Uterus (tissue), 4 donors: ENCODE data around the gene NUP42. TPM values are rescaled to one million over a fixed set of nuclear protein-coding genes. Genes with fewer than 3 reads are reported as not detected.

Source experiments
- DNase-seq, 2 donors: peaks; one replicate each; pipeline ENCODE4 v3.0.0-alpha.2; 2019 to 2020
- H3K27ac ChIP-seq, 2 donors: fragments of 200-600 bp; sonication (generic); 1 replicate in 1 of 2; 2 replicates in 1 of 2; pipeline ENCODE4 v1.5.1; 2016 to 2018
- H3K27me3 ChIP-seq, 2 donors: fragments of 200-600 bp; sonication (generic); one replicate each; pipeline ENCODE4 v1.5.1; 2018 to 2019; ENCODE audit warnings: control low read depth in 1 of 2
- H3K36me3 ChIP-seq, 2 donors: fragments of 200-600 bp; sonication (generic); one replicate each; pipeline ENCODE4 v1.5.1; 2019; ENCODE audit warnings: control low read depth in 1 of 2
- H3K4me1 ChIP-seq, 2 donors: fragments of 200-600 bp; sonication (generic); one replicate each; pipeline ENCODE4 v1.5.1; 2018 to 2019; ENCODE audit warnings: control low read depth in 1 of 2
- H3K4me3 ChIP-seq, 2 donors: fragments of 200-600 bp; sonication (generic); 1 replicate in 1 of 2; 2 replicates in 1 of 2; pipeline ENCODE4 v1.5.1; 2018 to 2019; ENCODE audit warnings: mild to moderate bottlenecking in 1 of 2
- H3K9me3 ChIP-seq, 2 donors: fragments of 200-600 bp; sonication (generic); one replicate each; pipeline ENCODE4 v1.5.1; 2019; ENCODE audit warnings: control low read depth in 1 of 2
- POLR2A ChIP-seq, 2 donors: fragments of 450-650 bp; IDR thresholded peaks; one replicate each; pipeline ENCODE4 v1.6.1; 2016; ENCODE audit warnings: antibody characterized with exemption in 2 of 2, mild to moderate bottlenecking in 1 of 2, moderate library complexity in 1 of 2
- intact Hi-C: fragments of 100-400 bp; cut with DNase I; formaldehyde crosslinking; loops from one replicate; pipeline ENCODE4 v1.15.1; 2023; ENCODE audit warnings: low total_unique reads
- total RNA-seq, 4 donors: library from RNA; depleted of rRNA in 3 of 4; stranded (reverse); fragments of >200 nt in 3 of 4; gene quantifications; one replicate each; pipeline versions ENCODE4 v1.1.0 to v1.2.4, GENCODE V29; 2014 to 2023
- TF ChIP-seq, protein P1 (sequence below), 4 experiments: fragments of 200-600 bp in 2 of 4; fragments of 450-650 bp in 2 of 4; sonication (generic) in 2 of 4; IDR thresholded peaks; one replicate each; pipeline ENCODE4 v1.5.1; 2016 to 2019; ENCODE audit warnings: antibody characterized with exemption in 4 of 4, mild to moderate bottlenecking in 2 of 4, moderate library complexity in 1 of 4
- donor health status: DM: yes; HTN: yes; CAD: no.

The NUP42 gene
- total RNA-seq, 4 donors from 2014 or later: 20.6 to 58.3 (median 36.1) TPM

DNA sequence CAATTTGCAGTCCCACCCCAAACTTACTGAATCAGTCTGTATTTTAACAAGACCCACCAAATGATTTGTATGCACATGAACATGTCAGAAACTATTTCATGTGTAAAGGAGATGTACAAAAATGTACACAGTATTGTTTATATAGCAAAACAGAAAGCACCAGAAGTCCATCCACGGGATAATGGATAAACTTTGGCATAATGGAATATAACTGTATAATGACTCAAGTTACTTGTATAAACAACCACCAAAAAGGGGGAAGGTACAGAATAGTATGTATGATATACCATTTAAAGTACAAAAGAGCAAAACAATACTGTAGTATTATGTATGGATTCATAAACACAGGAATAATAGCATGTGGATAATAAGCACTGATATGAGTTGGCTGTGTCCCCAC, 22.4 kb downstream of the NUP42 start:
- Histone ChIP-seq H3K4me1 (no peaks in the 10 kb centered on the region), H3K27me3 (no peaks in the 10 kb centered on the region), H3K36me3 (no peaks in the 10 kb centered on the region), H3K27ac (no peak overlapping the region), H3K4me3 (no peak overlapping the region), H3K9me3 (no peaks in the 10 kb centered on the region)
- TF ChIP-seq, protein P1, sequence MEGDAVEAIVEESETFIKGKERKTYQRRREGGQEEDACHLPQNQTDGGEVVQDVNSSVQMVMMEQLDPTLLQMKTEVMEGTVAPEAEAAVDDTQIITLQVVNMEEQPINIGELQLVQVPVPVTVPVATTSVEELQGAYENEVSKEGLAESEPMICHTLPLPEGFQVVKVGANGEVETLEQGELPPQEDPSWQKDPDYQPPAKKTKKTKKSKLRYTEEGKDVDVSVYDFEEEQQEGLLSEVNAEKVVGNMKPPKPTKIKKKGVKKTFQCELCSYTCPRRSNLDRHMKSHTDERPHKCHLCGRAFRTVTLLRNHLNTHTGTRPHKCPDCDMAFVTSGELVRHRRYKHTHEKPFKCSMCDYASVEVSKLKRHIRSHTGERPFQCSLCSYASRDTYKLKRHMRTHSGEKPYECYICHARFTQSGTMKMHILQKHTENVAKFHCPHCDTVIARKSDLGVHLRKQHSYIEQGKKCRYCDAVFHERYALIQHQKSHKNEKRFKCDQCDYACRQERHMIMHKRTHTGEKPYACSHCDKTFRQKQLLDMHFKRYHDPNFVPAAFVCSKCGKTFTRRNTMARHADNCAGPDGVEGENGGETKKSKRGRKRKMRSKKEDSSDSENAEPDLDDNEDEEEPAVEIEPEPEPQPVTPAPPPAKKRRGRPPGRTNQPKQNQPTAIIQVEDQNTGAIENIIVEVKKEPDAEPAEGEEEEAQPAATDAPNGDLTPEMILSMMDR (IDR thresholded peaks at IDR 0.05): no peak
- no peak for TF ChIP-seq POLR2A (IDR thresholded peaks at IDR 0.05)
- DNase-seq: no peak
- intact Hi-C loops: no loop called here

DNA sequence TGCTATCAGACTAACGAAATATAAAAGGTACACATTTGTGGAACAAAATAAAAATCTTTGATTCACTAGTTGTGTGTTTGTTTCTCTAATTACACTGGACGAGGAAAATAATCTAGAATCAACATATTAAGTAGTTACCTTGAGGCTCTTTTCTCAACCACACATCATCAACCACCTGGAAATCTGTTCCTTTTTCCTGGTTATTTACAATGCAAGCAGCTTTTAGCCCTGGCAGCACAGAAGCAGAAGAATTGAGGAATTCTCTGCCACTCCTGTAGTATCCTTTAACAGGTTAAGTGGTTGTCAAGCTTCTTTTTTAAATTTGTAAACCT, 23.7 kb downstream of the NUP42 start:
- TF ChIP-seq, protein P1 (IDR thresholded peaks at IDR 0.05): no peak
- TF ChIP-seq POLR2A (IDR thresholded peaks at IDR 0.05): no peak
- DNase-seq: no peak
- Histone ChIP-seq H3K36me3 (no peaks in the 10 kb centered on the region), H3K27ac (peak overlapping the region; percentile 14 to 69), H3K4me3 (no peak overlapping the region), H3K27me3 (no peaks in the 10 kb centered on the region), H3K9me3 (no peaks in the 10 kb centered on the region), H3K4me1 (no peaks in the 10 kb centered on the region)
- intact Hi-C loops: no loop called here

DNA sequence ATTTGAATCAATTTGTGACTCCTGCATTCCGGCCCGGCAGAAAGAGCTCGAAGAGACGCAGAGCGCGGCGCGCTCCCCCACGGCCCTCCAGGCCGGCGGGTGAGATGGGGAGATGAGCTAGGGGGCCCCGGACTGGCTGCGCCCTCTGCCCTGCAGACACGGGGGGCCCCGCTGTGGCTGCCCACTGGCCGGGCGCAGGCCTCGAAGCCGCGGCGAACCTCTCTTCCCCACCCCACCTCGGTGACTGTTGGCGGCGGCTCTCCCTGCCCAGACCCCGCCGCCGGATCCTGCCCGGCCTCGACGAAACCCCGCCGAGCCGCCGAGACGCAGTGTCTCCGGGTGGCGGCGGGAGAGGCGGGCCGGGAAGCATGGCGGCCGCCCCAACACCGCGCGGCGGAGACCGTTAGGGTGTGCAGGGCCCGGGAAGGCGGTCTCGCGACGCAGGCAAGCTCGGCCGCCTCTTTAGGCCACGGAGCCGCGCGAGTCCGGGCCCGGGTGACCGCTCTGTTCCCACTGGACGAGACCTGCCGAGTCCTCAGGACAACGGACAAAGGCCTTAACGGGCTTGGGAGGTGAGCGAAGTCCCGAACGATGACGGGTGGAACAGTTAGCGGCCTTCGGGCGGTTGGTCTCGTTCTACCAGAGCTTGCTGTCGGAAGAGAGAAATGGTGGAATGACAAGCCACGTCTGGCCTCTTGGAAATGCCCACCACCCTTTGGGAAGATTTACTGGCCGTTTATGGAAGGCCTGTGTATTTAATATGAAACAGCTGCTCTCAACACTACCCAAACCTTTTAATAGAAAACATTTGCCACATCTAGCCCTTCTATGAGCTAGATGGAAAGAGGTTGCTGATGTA, 24.3 kb downstream of the NUP42 start:
- TF ChIP-seq, protein P1 (IDR thresholded peaks at IDR 0.05): no peak
- TF ChIP-seq POLR2A (IDR thresholded peaks at IDR 0.05): no peak
- H3K9me3 ChIP-seq: no peaks in the 10 kb centered on the region
- H3K27ac ChIP-seq: peak overlapping the region; percentile 14 to 69

DNA sequence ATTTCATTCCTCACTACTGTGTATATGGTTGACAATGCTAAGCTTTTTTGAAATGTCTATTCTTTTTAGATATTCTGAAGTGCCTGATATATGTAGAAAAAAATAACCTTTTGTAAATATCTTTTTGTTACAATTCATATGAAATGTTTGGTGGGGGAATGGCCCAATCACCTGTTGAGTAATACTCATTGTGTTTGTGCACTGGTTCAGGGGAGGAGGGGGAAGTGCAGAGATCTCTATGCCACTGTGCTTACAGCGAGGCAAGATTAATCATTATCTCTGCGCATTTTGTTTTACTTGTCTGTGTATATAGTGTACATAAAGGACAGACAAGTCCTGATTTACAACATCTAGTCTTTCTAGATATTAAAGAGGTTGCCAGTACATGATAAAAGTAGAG, 25.2 kb downstream of the NUP42 start:
- H3K4me1 ChIP-seq: no peaks in the 10 kb centered on the region
- TF ChIP-seq, protein P1 (IDR thresholded peaks at IDR 0.05): no peak
- TF ChIP-seq POLR2A (IDR thresholded peaks at IDR 0.05): no peak
- H3K9me3 ChIP-seq: no peaks in the 10 kb centered on the region
- H3K27me3 ChIP-seq: no peaks in the 10 kb centered on the region
- DNase-seq: no peak
- H3K4me3 ChIP-seq: no peak overlapping the region
- H3K27ac ChIP-seq: peak overlapping the region in 1 of 2 donors; percentile 69
- intact Hi-C loops: no loop called here
- no peaks in the 10 kb centered on the region for H3K36me3 ChIP-seq

More for the DNA sequence above, 24.3 kb downstream of the NUP42 start:
- DNase-seq: peak in 1 of 2 donors; percentile 27
- Histone ChIP-seq H3K27me3 (no peaks in the 10 kb centered on the region), H3K36me3 (no peaks in the 10 kb centered on the region), H3K4me1 (no peaks in the 10 kb centered on the region), H3K4me3 (peak overlapping the region in 1 of 2 donors; percentile 32)
- intact Hi-C loops: no loop called here

DNA sequence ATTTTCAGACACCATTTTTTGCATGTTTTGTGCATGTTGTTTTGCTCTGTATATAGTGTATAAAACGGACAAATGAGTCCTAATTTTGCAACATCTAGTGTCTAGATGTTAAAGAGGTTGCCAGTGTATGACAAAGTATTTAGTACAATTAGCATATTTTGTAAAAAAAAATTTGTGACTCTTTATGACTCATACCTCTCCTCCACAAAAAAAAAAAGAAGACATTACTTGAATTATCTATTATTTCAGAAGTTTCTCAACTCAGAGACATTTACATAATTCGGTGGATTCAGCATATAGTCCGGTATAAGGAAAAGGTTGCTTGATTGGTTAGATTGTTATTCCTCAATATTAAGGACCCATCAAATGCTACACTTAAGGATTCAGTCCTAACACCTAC, 26.0 kb downstream of the NUP42 start:
- no peaks in the 10 kb centered on the region for H3K4me1 ChIP-seq
- TF ChIP-seq, protein P1 (IDR thresholded peaks at IDR 0.05): no peak
- TF ChIP-seq POLR2A (IDR thresholded peaks at IDR 0.05): no peak
- no peak for DNase-seq
- no peaks in the 10 kb centered on the region for H3K9me3 ChIP-seq
- no peaks in the 10 kb centered on the region for H3K27me3 ChIP-seq
- no peak overlapping the region for H3K4me3 ChIP-seq
- intact Hi-C loops: no loop called here
- no peaks in the 10 kb centered on the region for H3K36me3 ChIP-seq
- no peak overlapping the region for H3K27ac ChIP-seq
